Activated CD8-positive, alpha-beta T cell treated with anti-CD3 and anti-CD28 coated beads, Interleukin-2, amount 10 ng/mL, durations not matched to agents 7 days and 5 days (primary cell): Measurements from ENCODE around the gene KCNH4. TPM values are rescaled to one million over a fixed set of nuclear protein-coding genes. Genes with fewer than 3 reads are reported as not detected.

Experiments
- ATAC-seq: fragments of 150-1000 bp; cut with Tn5 transposase; one replicate; pipeline ENCODE4 v1.10.0; 2021; ENCODE audit warnings: moderate library complexity
- CTCF ChIA-PET: fragments of 350-600 bp; sonication (Branson Sonifier 250); formaldehyde crosslinking; loops from one replicate; lab custom pipeline; 2021; ENCODE audit warnings: antibody characterized with exemption; lab: Charles Lee
- POLR2A ChIA-PET: fragments of 350-600 bp; sonication (Branson Sonifier 250); formaldehyde crosslinking; loops from one replicate; lab custom pipeline; 2021; ENCODE audit warnings: antibody characterized with exemption; lab: Charles Lee
- DNase-seq: peaks from one replicate; pipeline ENCODE4 v3.0.0-alpha.2; 2020
- H3K27ac Mint-ChIP-seq: one replicate; pipeline ENCODE4 v1.8.0; 2021; ENCODE audit warnings: mild to moderate bottlenecking, mixed read lengths
- H3K27me3 Mint-ChIP-seq: one replicate; pipeline ENCODE4 v1.8.0; 2021; ENCODE audit warnings: low read depth, mixed read lengths
- H3K36me3 Mint-ChIP-seq: one replicate; pipeline ENCODE4 v1.8.0; 2021; ENCODE audit warnings: low read depth, mixed read lengths
- H3K4me1 Mint-ChIP-seq: one replicate; pipeline ENCODE4 v1.8.0; 2021; ENCODE audit warnings: low read depth, mixed read lengths
- H3K4me3 Mint-ChIP-seq: one replicate; pipeline ENCODE4 v1.8.0; 2021; ENCODE audit warnings: mild to moderate bottlenecking, mixed read lengths
- H3K9me3 Mint-ChIP-seq: one replicate; pipeline ENCODE4 v1.8.0; 2022; ENCODE audit warnings: mixed read lengths; ENCODE audit not compliant: insufficient read depth
- total RNA-seq, 2 experiments: library from RNA; stranded (reverse); gene quantifications; one replicate each; pipeline ENCODE4 v1.2.3, GENCODE V29; 2021

The KCNH4 gene
- total RNA-seq, 2 experiments from 2014 or later, result 0.05 to 0.13 TPM

DNA sequence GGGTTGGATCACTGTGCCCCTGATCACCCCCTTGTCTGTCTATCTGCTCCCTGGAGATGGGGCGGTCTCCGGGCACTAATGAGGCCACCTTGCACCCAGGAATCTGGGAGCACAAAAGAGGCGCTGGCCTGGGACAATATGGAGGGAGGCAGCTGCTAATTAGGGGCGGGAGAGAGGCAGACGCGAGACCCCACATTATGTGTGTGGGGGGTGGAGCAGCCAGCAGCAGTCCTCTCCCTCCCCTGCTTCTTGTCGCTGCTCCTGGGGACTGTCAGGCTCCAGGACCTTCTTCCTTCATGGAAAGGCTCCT is 4.6 kb upstream of the KCNH4 start:
- H3K9me3 Mint-ChIP-seq, result no peaks in the 10 kb centered on the region
- H3K27me3 Mint-ChIP-seq, result peaks cover 13% of the 10 kb centered on the region
- H3K27ac Mint-ChIP-seq, result no peak overlapping the region
- peaks cover 49% of the 10 kb centered on the region for H3K4me1 Mint-ChIP-seq
- no peaks in the 10 kb centered on the region for H3K36me3 Mint-ChIP-seq
- no peak overlapping the region for H3K4me3 Mint-ChIP-seq
- DNase-seq (no peak), ATAC-seq (no peak)
- ChIA-PET CTCF (interaction anchor here (2.4 to 7.2 kb wide), 2 partner anchors 11 to 37 kb away, joined by 10 to 72 read pairs; partner anchors contain the start of gene GHDC), POLR2A (interaction anchor here (1.0 kb wide), 1 partner anchor 16 kb away, joined by 3 read pairs; no protein-coding TSS in a partner anchor)

DNA sequence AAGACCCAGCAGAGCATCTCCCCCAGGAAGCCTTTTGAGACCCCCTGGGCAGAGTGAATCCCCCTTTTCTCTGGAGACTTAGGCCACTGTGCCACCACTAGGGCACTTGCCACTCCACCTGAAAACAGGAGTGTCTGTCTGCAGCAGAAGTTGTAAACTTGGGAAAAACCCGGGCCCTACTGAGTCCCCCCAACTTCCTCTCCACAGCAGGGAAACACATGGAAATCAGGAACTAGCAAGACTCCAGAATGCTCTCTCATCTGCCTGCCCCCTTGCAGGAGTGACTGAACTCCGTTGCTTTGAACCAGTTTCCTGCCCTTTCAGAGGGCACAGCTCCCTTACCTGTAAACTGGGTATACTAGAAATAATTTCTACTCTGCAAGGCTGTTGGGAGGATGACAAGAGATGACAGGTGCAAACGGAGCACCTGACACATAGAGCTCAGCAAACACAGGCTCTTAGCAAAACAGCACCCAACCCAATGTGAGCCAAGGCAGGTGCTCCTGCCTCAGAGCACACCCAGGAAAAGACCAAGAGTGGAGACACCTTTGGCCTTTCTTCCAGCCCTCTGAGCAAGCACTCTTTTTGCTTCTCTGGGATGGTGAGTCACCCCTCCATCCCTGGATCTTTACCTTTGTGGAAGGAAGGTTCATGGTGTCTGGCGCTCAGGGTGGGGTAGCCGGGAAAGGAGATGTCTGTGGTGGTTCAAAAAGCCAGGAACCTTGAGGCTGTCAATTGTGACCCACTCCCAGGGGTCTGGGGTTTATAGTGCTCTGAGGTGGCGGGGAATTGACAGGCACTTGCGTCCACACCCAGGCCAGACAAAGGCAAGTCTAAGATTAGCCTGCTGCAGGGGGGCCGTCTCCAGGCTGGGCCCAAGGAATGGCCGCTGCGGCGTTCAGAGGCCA is 4.0 kb upstream of the KCNH4 start, which contains the start of gene HCRT:
Gene HCRT, minus strand, starts transcription at position 740 of the 908 bp plus-strand sequence. Its CDS starts 87 bp downstream, at position 653.
- no peaks in the 10 kb centered on the region for H3K36me3 Mint-ChIP-seq
- H3K4me1 Mint-ChIP-seq, result peaks cover 54% of the 10 kb centered on the region
- peaks cover 19% of the 10 kb centered on the region for H3K27me3 Mint-ChIP-seq
- H3K4me3 Mint-ChIP-seq, result peak within 1 kb of the TSS; percentile 82
- peak within 1 kb of the TSS; percentile 80 for H3K27ac Mint-ChIP-seq
- ATAC-seq (no peak), DNase-seq (no peak)
- no peaks in the 10 kb centered on the region for H3K9me3 Mint-ChIP-seq
- POLR2A ChIA-PET, result interaction anchor here (1.0 to 1.4 kb wide), 3 partner anchors 15 to 219 kb away, joined by 3 to 5 read pairs (median 3); no protein-coding TSS in a partner anchor
- CTCF ChIA-PET, result interaction anchor here (1.4 to 7.2 kb wide), 6 partner anchors 11 to 222 kb away, joined by 3 to 72 read pairs (median 6); partner anchors contain the start of genes GHDC and NKIRAS2

DNA sequence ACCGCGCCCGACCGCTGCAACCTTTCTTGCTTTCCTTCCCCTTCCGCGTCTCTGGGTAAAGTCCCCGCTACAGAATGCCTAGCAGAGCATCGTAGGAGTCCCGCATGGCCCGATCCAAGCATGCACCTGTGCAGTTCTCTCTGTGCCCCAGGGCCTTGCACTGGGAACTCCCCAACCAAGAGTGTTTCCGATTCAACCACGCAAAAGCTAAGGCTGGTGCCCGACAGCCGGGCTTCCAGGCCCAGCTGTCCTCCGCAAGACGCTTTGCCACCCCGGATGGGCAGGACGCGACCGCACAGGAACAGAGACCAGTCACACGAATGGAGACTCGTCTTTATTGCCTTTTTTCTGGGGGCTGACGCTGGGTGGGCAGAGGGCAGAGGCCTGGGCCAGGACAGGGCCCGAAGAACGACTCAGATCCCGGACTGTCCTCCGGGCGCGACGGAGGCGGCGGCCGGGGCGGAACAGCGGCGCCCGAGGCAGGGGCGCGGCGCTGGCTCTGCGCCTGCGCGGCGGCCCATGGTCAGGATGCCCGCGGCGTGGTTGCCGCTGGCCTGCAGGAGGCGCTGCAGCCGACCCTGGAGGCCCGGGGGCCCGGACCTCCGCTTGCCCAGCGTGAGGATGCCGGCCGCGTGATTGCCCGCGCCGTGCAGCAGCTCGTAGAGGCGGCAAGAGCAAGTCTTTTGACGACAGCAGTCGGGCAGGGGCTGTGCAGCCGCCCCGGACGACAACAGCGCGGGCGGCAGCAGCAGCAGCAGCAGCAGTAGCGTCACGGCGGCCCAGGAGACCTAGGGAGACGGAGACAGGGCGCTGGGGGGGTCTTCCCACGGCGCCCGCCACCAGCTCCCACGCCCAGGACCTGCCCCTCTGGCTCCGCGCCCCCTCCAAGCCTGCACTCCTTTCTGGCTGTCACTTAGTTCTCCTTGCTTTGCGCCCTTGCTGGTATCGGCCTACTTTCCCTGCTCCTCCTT is 3.1 kb upstream of the KCNH4 start:
- peak; percentile 80 for DNase-seq
- POLR2A ChIA-PET, result interaction anchor here (0.6 to 1.4 kb wide), 5 partner anchors 10 to 233 kb away, joined by 3 to 5 read pairs (median 3); no protein-coding TSS in a partner anchor
- CTCF ChIA-PET, result interaction anchor here (0.6 to 7.2 kb wide), 10 partner anchors 10 to 223 kb away, joined by 3 to 72 read pairs (median 4); partner anchors contain the start of genes GHDC and NKIRAS2
- no peaks in the 10 kb centered on the region for H3K9me3 Mint-ChIP-seq
- H3K4me1 Mint-ChIP-seq, result peaks cover 55% of the 10 kb centered on the region
- H3K27me3 Mint-ChIP-seq, result peaks cover 27% of the 10 kb centered on the region
- H3K36me3 Mint-ChIP-seq, result no peaks in the 10 kb centered on the region
- H3K4me3 Mint-ChIP-seq, result peak overlapping the region; percentile 82
- H3K27ac Mint-ChIP-seq, result peak overlapping the region; percentile 80
- peak; percentile 71 for ATAC-seq

DNA sequence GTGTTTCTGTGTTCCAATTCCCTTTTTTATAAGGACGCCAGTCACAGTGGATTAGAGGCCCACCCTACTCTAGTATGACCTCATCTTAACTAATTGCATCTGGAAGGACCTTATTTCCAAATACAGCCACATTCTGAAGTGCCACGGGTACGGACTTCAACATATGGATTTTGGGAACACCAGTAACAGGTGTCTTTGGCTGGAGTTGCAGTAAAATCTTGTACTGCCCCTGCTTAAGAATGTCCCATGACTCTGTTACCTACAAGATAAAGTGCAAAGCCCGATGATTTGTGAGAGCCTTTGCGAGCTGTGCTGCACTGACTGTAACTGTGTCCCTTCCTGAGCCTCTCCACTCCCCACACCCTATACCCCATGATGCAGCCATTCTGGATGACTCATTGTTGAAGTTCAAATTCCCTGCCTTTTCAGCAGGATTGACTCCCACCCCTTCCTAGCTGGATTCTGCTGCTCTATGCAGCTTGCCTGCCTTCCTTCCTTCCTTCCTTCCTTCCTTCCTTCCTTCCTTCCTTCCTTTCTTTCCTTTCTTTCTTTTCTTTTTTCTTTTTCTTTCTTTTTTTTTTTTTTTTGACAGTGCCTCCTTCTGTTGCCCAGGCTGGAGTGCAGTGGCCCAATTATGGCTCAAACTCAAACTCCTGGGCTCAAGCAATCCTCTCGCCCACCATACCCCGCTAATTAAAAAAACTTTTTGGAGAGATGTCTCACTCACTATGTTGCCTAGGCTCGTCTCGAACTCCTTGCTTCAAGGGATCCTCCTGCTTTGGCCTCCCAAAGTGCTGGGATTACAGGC is 2.2 kb upstream of the KCNH4 start:
- no peaks in the 10 kb centered on the region for H3K36me3 Mint-ChIP-seq
- H3K27me3 Mint-ChIP-seq, result peaks cover 27% of the 10 kb centered on the region
- peaks cover 55% of the 10 kb centered on the region for H3K4me1 Mint-ChIP-seq
- no peak for DNase-seq
- H3K4me3 Mint-ChIP-seq, result peak overlapping the region; percentile 82
- no peaks in the 10 kb centered on the region for H3K9me3 Mint-ChIP-seq
- H3K27ac Mint-ChIP-seq, result peak overlapping the region; percentile 70
- no peak for ATAC-seq
- POLR2A ChIA-PET, result interaction anchor here (0.8 to 1.4 kb wide), 3 partner anchors 10 to 217 kb away, joined by 3 to 4 read pairs (median 3); no protein-coding TSS in a partner anchor
- CTCF ChIA-PET, result interaction anchor here (0.6 to 7.2 kb wide), 9 partner anchors 9 to 223 kb away, joined by 3 to 72 read pairs (median 4); partner anchors contain the start of genes GHDC and NKIRAS2

DNA sequence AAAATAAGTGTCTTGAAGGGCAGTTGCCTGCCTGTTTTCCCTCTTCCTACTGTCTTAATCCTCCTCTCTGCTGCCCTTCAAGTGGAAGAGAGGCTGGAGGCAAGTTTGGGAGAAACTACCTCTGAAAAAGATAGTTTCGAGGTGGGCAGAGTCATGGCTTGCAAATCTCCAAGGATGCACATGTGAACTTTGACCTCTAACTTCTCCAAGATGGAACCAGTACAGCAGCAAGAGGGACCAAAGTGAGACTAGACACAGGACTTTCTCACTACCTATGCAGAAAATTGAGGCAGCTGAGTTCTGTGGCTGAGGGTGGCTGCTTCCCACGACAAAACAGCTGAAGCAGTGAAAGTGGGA is 887 bp upstream of the KCNH4 start:
- POLR2A ChIA-PET, result interaction anchor here (1.0 to 1.4 kb wide), 3 partner anchors 13 to 70 kb away, joined by 3 to 6 read pairs (median 4); partner anchors contain the start of genes DHX58 and GHDC

DNA sequence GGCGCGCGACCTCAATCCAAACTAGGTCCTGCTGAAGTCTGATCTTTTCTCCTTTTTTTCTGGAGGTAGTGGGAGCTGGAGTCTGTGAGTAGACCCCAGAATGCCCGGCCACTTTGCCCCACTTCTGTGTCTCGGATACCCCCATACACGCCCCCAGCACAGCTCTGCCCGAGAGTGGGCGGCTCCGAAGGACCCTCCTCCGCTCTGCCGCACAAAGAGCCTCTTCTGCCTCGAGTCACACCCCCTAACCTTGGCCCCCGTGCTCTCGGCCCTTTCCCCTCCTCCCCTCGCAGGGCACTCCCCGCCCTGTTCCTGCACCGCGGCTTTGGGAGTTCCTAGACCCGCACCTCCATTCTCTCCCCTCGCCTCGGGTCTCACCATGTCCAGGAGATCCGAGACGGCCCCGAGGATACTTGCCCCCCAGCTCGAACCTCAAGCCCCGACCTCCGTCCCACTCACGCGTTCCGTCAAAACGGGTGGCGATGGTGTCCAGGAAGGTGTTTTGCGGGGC is 476 bp downstream of the KCNH4 start:
- Mint-ChIP-seq H3K27me3 (peaks cover 30% of the 10 kb centered on the region), H3K4me1 (peaks cover 52% of the 10 kb centered on the region), H3K27ac (no peak overlapping the region), H3K9me3 (no peaks in the 10 kb centered on the region), H3K36me3 (no peaks in the 10 kb centered on the region), H3K4me3 (peak overlapping the region; percentile 42)
- DNase-seq (no peak), ATAC-seq (no peak)
- POLR2A ChIA-PET, result interaction anchor here (1.4 to 2.3 kb wide), 4 partner anchors 14 to 60 kb away, joined by 3 to 6 read pairs (median 6); partner anchors contain the start of genes GHDC, KAT2A and RAB5C
- CTCF ChIA-PET, result interaction anchor here (1.3 to 7.2 kb wide), 11 partner anchors 16 to 163 kb away, joined by 3 to 72 read pairs (median 5); partner anchors contain the start of genes C17orf113, DHX58, DNAJC7 and GHDC

More for the DNA sequence above, 887 bp upstream of the KCNH4 start:
- Mint-ChIP-seq H3K9me3 (no peaks in the 10 kb centered on the region), H3K36me3 (no peaks in the 10 kb centered on the region), H3K4me3 (peak overlapping the region; percentile 46), H3K27ac (no peak overlapping the region), H3K27me3 (peaks cover 30% of the 10 kb centered on the region), H3K4me1 (peaks cover 52% of the 10 kb centered on the region)
- CTCF ChIA-PET, result interaction anchor here (0.7 to 7.2 kb wide), 26 partner anchors 14 to 250 kb away, joined by 3 to 72 read pairs (median 6); partner anchors contain the start of genes CNP, DHX58, GHDC and STAT5A
- no peak for ATAC-seq
- DNase-seq, result no peak

DNA sequence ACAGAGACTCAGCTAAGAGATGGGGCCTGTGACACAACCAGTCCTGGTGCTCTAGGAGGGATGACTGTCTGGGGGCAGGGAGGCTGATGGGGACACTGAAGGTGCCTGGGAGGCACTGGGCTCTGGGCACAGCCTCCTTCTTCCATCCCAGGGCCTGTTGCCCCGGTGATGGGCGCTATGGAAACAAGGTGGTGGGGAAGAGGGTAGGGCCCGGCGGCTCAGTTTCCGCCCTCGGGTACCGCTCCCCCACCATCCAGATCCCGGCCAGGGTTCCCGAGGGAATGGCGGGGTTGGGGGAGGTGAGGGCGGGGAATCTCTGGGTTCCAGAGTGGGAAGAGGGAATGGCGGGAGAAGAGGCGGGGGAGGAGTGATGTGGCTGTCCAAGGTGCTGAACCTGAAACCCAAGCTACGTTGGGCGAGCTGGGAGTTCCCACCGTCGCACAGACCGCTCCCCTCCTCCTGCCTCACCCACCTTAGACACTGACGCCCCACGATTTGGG is 981 bp downstream of the KCNH4 start:
- CTCF ChIA-PET, result interaction anchor here (0.7 to 7.2 kb wide), 11 partner anchors 16 to 162 kb away, joined by 3 to 72 read pairs (median 5); partner anchors contain the start of genes C17orf113, DHX58, DNAJC7 and GHDC
- Mint-ChIP-seq H3K27ac (no peak overlapping the region), H3K9me3 (no peaks in the 10 kb centered on the region), H3K4me1 (peaks cover 50% of the 10 kb centered on the region), H3K4me3 (peak overlapping the region; percentile 42), H3K27me3 (peaks cover 30% of the 10 kb centered on the region), H3K36me3 (no peaks in the 10 kb centered on the region)
- POLR2A ChIA-PET, result interaction anchor here (1.4 to 2.3 kb wide), 4 partner anchors 13 to 59 kb away, joined by 4 to 6 read pairs (median 6); partner anchors contain the start of genes GHDC, KAT2A and RAB5C
- no peak for ATAC-seq
- peak; percentile 60 for DNase-seq

DNA sequence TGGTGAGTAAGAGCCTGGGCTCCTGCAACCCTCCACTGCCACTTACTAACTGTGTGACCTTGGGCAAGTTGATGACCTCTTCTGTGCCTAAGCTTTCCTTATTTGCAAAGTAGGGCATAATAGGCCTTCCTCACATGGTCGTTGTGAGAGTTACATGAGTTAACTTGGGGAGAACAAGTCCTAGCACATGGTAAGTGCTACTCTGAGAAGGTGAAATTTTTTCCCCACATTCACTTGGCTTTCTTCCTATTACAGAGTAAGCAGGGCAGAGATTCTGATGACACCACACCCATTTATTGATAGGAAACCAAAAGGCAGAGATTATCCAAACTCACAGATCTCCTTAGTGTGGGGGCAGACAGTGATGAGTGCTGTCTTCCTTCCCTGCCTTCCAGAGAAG is 1.6 kb downstream of the KCNH4 start:
- no peak for DNase-seq
- ATAC-seq, result no peak
- H3K9me3 Mint-ChIP-seq, result no peaks in the 10 kb centered on the region
- ChIA-PET CTCF (interaction anchor here (0.7 to 7.2 kb wide), 6 partner anchors 16 to 159 kb away, joined by 3 to 72 read pairs (median 4); partner anchors contain the start of genes C17orf113, GHDC and NKIRAS2), POLR2A (interaction anchor here (1.4 to 2.3 kb wide), 4 partner anchors 12 to 59 kb away, joined by 4 to 6 read pairs (median 6); partner anchors contain the start of genes GHDC, KAT2A and RAB5C)
- H3K27ac Mint-ChIP-seq, result no peak overlapping the region
- H3K36me3 Mint-ChIP-seq, result no peaks in the 10 kb centered on the region
- no peak overlapping the region for H3K4me3 Mint-ChIP-seq
- H3K4me1 Mint-ChIP-seq, result peaks cover 43% of the 10 kb centered on the region
- H3K27me3 Mint-ChIP-seq, result peaks cover 30% of the 10 kb centered on the region

DNA sequence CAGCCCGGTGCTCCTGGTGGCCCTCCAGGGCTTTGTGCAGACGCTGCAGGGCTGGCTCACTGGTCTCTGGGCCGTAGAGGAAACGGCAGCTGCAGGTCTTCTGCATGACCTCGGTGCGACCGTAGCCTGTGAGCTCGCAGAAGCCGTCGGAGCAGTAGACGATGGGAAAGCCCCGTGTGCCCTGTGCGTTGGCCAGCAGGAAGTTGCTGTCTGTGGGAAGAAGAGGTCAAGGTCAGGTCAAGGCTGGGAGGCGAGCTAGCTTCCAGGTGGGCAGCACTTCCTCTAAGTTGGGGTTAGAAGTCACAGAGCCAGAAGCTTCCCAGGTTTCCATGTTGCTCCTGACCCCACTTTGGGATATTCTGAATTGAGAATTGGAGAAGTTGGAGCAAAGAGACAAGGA is 2.1 kb downstream of the KCNH4 start:
- H3K27ac Mint-ChIP-seq, result no peak overlapping the region
- no peak for DNase-seq
- ChIA-PET CTCF (interaction anchor here (1.2 to 4.0 kb wide), 3 partner anchors 15 to 399 kb away, joined by 3 to 22 read pairs (median 4); partner anchors contain the start of genes NKIRAS2 and PSMC3IP), POLR2A (interaction anchor here (1.4 to 2.3 kb wide), 4 partner anchors 11 to 58 kb away, joined by 4 to 6 read pairs (median 6); partner anchors contain the start of genes GHDC, KAT2A and RAB5C)
- H3K9me3 Mint-ChIP-seq, result no peaks in the 10 kb centered on the region
- no peaks in the 10 kb centered on the region for H3K36me3 Mint-ChIP-seq
- peaks cover 30% of the 10 kb centered on the region for H3K27me3 Mint-ChIP-seq
- no peak overlapping the region for H3K4me3 Mint-ChIP-seq
- no peak for ATAC-seq
- H3K4me1 Mint-ChIP-seq, result peaks cover 40% of the 10 kb centered on the region
